Fibroblast of peridontal ligament (primary cell): ENCODE results near the gene DEPDC1.

Experiments
- DNase-seq: peaks from one replicate; pipeline ENCODE4 v3.0.0-alpha.2; 2010; ENCODE audit errors: extremely low read depth

The DEPDC1 gene

GRCh38 chr1:68473060-68473459, 23.8 kb downstream of the DEPDC1 start:
- no peak for DNase-seq

- peak; percentile 56 for DNase-seq
Observed at GRCh38 chr1:68470388-68470970, 26.4 kb downstream of the DEPDC1 start.

DNA sequence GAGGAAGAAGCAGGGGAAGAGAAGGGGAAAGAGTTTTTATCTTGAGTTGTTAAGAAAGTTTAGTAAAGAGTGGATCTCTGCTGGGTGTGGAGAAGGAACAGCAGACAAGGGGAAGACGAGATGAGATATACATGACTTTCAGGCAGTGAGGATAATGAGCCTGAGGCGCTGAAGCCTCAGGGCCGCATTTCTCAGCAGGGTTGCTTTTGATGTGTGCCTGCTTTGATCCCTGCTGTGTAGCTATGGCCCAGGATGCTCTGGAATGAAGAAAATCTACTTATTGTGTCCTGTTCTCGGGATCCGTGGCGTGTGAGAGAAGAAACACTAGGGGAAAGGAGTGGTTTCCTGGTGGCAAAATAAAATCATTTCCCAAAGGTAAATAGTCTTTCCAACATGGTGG, 32.0 kb downstream of the DEPDC1 start:
- no peak for DNase-seq

- DNase-seq, result no peak
Observed at GRCh38 chr1:68460935-68461334, 35.9 kb downstream of the DEPDC1 start.

DNA sequence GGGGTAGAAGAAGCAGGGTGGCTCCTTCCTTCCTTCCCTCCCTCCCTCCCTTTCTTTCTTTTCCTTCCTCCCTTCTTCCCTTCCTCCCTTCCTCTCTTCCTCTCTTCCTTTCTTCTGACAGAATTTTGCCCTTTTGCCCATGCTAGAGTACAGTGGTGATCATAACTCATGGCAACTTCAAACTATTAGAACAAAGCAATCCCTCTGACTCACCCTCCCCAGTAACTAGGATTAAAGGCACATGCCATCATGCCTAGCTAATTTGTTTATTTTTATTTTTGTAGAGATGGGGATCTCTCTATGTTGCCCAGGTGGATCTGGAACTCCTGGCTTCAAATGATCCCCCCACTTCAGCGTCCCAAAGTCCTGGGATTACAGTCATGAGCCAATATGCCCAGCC, 37.1 kb downstream of the DEPDC1 start:
- peak; percentile 25 for DNase-seq

DNA sequence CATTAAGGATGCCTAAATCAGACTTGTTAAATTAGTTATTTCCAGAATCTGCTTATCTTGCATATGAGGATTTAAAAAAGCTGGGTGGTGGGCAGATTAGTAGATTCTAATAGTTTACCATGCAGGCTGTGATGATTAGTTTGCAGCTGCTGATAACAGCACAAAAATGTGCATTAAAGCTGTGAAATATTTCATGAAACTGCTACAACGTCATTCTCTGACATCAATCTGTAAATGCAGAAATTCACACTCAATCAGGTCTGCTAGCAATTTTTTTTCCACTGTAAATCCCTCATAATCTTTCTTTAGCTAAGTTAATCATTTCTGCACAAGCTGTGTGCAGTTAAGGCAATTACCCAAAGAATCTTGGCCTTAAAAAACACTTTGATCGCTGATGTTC, 37.8 kb downstream of the DEPDC1 start:
- no peak for DNase-seq

- DNase-seq, result no peak
Observed at GRCh38 chr1:68456202-68456601, 40.7 kb downstream of the DEPDC1 start.

DNA sequence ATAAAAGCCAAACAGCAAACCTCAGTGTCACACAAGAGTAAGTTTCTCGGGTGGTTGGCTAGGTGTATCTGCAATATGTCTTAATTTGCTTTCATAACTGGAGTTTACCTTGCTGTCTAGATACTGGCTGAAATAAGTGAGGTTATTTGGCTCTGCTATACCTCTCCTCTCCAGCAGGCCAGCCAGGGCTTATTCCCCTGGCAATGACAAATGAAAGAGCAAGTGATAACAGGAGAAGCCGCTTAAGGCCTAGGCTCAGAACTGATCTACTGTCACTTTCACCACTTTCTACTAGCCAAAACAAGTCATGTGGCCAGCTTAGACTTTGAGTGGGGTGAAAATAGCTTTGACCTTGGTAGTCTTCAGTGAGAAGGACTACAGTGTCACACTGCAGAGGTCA, 42.3 kb downstream of the DEPDC1 start:
- no peak for DNase-seq

GRCh38 chr1:68453060-68453670, 43.7 kb downstream of the DEPDC1 start:
- peak; percentile 17 for DNase-seq

GRCh38 chr1:68449901-68450300, 47.0 kb downstream of the DEPDC1 start, which contains the start of gene RPE65:
Gene RPE65, minus strand, starts transcription at chr1:68449954. Its CDS starts 49 bp downstream, at chr1:68449905.
- DNase-seq, result peak; percentile 14

- DNase-seq, result no peak
Observed at GRCh38 chr1:68448365-68448764, 48.5 kb downstream of the DEPDC1 start.

GRCh38 chr1:68445709-68446108, 51.2 kb downstream of the DEPDC1 start:
- DNase-seq, result no peak

DNA sequence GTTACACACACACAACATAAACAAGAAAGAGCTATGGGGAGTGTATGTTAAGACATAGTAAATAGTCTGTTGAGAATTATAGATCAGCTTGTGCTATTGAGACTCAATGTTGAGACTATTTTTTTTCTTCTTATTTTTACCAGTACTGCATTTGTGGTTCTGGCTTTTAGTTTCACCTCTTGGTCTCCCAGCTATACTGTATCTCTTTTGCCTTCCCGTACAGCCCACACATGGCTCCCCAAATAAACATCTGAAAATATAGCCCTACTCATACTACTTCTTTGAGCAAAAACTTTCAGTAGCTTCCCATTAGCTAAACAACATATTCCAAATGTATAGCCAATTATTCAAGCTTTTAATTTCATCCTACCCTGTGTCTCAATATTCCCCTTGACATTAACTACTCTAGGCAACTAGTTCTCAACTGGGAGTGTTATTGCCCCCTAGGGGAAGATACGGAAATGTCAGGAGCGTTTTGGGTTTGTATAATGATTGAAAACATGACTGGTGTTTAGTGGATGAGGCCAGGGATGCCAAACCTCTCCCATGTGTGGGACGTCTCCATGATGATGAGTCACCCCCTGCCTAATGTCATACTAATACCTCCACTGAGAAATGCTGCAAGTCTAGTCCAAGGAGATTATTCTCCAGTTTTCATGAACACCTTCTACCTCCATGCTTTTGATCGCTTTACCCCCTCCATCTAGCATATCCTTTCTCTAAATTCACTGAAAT, 53.9 kb downstream of the DEPDC1 start:
- DNase-seq, result peak; percentile 84

- no peak for DNase-seq
Observed at GRCh38 chr1:68442006-68442405, 54.9 kb downstream of the DEPDC1 start.

DNA sequence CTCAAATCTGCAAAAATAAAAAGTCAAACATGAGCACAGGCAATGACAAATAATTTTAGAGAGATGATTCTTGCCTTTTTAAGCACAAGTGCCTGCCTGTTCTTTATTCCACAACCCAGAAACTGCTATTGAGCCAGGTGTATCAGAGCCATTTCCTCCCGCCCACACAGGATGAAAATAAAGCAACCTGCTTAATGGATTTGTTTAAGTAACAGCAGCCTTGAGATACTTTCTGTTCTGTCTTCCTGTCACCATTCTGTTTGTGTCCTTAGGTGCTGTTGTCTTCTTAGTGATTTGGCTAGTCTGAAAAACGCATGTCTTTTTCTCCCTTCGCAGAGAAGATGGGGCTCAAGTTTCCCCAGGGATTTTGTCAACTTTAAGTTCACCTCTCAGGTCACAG, 58.6 kb downstream of the DEPDC1 start:
- no peak for DNase-seq

DNA sequence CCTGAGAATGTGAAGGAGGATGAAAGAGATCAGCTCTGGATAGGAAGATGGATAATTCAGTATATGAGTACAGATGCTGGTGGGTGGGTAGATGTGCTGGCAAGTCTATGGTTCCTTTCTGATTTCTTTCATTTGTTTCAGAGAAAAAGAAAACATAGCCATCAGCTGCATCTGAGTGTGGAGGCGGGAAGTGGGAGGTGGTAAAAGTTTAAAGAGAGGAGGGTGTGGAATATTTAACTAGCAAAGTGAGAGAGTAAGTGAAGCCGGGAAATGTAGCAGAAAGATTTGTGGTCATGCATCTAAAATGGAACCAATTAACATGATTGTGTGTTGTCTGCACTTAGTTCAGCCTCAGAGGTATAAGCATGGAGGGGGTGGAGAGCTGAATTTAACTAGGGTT, 63.5 kb downstream of the DEPDC1 start:
- no peak for DNase-seq

GRCh38 chr1:68431076-68431475, 65.8 kb downstream of the DEPDC1 start:
- DNase-seq, result no peak

DNA sequence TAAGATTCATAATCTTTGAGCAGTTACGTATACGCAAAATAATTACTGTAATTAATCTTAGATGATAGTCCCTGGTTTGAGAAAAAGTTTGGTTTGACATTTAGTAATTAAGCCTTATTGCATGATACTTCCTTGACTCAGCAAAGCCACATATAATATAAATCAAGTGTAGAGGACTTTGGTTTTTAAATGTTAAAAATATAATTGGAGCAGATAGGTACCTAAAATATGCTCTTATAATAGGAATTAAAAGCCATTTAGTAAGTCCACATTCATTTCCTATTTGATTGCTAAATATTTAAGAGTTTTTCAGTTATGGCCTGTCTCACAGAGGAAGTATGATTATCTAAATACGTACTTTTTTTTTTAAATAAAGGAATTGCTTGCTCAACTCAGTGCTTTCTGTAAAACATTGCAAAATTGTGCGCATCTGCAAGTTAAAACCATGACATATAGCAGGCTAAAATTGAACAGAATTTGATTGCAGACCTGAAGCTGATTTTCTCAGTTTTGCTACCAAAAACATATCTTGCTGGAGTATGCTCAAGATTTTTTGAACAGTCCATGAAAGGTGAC, 67.6 kb downstream of the DEPDC1 start:
- no peak for DNase-seq

DNA sequence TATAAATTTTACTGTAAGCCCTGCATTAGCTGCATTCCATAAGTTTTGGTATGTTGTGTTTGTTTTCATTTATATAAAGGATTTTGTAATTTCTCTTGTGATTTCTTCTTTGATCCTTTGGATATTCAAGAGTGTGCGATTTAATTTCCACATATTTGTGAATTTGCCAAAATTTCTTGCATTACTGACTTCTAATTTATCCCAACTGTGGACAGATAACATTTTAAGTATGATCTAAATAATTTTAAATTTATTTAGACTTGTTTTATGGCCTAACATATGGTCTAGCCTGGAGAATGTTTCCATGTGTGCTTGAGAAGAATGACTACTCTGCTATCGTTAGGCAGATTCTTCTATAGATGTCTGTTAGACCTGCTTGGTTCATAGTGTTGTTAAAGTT, 70.3 kb downstream of the DEPDC1 start:
- DNase-seq, result peak; percentile 46
